Superior temporal gyrus (tissue), 1 donor: ENCODE results near the gene ABO.
"Not testable (repeated sequence)": the region's sequence is repeated elsewhere in the genome, so short reads cannot be mapped to it uniquely, and the experiment has no call there.

Experiments
- DNase-seq: peaks from one replicate; pipeline ENCODE4 v3.0.0-alpha.2; 2016; ENCODE audit errors: extremely low spot score

ABO gene

GRCh38 chr9:133263557-133263956, 11.4 kb downstream of the ABO start:
- no peak for DNase-seq

DNA sequence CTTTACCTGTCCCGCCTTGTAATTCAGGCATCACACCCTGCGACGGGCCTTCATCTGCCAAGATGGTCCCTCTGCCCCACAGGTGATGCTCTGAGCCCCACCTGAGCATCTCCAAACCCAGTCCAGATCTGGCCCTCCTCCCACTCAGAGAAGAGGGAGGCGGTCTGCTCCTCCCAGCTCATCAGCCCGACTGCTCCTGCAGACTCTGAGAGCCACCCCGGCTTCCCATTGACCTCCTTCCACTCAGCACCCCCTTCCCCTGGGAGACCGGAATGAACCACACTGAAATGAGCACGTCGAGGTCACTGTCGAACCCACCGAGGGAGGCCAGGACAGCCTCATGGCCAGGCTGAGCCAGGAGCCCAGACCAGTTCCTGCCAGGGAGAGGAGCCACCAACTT, 12.8 kb downstream of the ABO start:
- no peak for DNase-seq

DNA sequence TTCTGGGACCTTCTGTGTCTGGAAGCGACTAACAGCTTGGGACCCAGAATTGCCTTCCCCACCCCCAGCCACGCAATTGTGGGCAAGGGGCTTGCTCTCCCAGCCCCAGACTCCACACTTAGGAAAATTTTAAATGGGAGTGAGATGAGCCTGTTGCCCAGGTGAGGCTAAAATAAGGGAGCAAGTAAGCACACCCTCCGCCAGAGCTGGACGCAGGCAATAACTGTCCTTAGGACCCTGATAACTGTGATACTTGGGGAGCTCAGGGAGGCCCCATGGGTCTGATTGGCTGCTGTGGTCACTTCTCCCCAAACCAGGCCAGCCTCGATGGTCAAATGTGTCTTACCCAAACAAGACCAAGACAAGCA, 13.3 kb downstream of the ABO start:
- DNase-seq = no peak

DNA sequence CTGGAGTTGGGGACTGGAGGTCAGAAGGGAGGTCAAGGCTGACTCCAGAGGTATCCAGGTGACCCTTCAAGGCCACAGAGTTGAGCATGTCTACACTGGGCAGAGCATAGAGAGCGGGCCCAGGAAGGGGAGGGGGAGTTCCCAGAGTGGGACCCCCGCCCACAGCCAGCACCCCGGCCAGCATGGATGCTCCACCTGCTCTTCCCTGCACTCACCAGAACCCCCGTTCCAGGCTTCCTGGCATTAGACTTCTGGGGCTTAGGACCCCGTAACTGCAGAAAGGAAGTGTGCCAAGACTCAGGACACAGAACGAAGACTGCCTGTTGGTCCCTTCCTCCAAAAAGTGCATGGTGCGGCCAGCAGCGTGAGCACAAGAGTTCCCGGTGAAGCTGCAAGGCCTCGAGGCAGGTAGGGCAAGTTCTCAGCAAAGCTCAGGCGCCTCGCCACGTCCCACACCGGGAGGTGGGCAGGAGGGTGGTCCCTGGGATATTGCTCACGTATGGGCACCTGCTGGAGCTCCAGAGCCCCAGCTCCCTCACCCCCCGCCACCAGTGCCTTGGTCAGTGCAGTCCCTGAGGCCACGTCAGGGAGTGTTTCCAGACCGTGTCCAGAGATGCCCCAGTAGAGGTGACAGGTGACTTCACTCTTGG, 13.8 kb downstream of the ABO start:
- DNase-seq = no peak

- DNase-seq = no peak
Observed at GRCh38 chr9:133260334-133261102, 14.5 kb downstream of the ABO start.

GRCh38 chr9:133258061-133259015, 16.7 kb downstream of the ABO start:
- DNase-seq = no peak

- no peak for DNase-seq
Observed at GRCh38 chr9:133257465-133257956, 17.5 kb downstream of the ABO start.

DNA sequence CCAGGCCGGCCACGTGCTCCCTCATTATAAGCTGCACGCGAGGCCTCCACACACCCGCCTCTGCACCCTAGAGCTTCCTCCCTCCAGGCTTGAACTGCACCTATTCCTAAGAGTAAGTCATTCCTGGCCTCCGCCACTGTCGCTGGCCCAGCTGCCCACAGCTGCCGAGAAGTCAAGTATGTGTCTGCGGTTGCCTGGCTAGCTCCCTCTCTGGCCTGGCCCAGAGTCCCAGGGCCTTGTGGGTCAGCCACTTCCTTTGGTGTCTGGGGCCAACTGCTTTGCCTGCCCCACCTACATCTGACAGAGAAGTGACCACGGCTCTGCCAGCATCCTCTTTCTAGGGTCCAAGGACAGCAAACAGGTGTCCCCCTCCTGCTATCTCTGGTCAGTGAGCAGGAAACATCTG, 18.3 kb downstream of the ABO start:
- no peak for DNase-seq

DNA sequence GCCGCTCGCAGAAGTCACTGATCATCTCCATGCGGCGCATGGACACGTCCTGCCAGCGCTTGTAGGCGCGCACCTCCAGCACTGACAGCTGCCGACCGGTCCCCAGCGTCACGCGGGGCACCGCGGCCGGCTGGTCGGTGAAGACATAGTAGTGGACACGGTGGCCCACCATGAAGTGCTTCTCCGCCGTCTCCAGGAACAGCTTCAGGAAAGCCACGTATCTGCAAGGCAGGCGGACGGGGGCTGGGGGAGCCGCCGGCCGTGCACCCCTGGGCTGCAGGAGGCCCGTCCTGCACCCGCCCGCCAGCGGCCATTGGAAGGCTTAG, 18.9 kb downstream of the ABO start:
- no peak for DNase-seq

DNA sequence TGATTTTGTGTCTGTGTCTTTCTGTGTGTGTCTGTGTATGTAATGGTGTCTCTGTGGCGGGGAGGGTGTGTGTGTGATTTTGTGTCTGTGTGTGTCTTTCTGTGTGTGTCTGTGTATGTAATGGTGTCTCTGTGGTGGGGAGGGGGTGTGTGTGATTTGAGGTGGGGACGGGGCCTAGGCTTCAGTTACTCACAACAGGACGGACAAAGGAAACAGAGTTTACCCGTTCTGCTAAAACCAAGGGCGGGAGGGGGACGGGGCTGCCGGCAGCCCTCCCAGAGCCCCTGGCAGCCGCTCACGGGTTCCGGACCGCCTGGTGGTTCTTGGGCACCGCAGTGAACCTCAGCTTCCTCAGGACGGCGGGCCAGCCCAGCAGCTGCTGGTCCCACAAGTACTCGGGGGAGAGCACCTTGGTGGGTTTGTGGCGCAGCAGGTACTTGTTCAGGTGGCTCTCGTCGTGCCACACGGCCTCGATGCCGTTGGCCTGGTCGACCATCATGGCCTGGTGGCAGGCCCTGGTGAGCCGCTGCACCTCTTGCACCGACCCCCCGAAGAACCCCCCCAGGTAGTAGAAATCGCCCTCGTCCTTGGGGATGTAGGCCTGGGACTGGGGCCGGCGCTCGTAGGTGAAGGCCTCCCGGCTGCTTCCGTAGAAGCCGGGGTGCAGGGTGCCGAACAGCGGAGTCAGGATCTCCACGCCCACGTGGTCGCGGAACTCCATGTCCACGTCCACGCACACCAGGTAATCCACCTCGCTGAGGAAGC, 19.4 kb downstream of the ABO start:
- no peak for DNase-seq

DNA sequence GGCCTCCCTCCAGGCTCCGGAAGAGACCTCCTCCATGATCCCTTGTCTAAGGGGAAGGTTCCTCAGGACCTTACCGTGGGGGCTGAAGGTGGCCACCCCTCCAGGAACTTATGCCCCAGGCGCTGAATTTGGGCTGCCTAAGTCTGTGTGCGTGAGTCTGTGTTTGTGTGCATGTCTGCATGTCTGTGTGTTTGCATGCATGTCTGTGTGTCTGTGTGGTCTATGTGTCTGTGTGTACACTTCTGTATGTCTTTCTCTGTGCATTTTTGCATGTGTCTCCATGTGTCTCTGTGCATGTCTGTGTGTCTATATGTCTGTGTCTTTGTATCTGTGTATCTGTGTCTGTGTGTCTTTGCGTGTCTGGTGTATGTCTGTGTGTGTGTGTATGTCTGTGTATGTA, 20.5 kb downstream of the ABO start:
- no peak for DNase-seq

DNA sequence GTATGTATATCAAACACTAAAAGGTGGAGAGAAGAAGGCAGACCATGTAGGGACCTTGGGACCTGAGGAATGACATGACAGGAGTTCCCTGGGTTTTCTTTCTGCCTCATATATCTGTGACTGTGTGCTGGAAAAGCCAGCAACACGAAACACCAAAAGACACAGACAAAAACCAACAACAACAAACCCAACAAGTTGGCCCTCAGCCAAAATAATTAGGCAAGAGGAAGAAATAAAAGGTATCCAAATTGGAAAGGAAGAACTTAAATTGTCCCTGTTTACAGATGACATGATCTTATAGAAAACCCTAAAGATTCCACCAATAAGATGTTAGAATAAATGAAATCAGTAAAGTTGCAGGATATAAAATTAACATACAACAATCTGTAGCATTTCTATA, 21.7 kb downstream of the ABO start:
- DNase-seq = no peak

- DNase-seq = no peak
Observed at GRCh38 chr9:133252301-133253020, 22.5 kb downstream of the ABO start.

DNA sequence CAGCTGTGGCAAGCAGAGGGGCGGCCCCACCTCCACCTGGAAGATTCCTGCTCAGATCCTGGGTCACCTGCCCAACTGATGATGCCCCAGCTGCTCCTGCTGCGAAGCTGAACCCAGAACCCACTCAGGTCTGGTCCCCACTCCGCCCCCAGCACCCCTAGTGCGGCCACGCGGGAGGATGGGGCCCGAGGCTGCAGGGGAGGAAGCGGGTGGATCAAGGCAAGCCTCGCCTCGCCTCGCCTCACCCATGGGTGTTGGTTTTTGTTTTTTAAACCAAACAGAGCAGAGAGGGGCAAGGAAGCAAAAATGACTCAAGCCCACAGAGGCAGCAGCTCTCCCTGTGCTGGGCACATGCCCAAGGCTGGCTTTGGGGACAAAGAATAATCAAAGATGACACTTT, 23.2 kb downstream of the ABO start:
- DNase-seq = no peak

DNA sequence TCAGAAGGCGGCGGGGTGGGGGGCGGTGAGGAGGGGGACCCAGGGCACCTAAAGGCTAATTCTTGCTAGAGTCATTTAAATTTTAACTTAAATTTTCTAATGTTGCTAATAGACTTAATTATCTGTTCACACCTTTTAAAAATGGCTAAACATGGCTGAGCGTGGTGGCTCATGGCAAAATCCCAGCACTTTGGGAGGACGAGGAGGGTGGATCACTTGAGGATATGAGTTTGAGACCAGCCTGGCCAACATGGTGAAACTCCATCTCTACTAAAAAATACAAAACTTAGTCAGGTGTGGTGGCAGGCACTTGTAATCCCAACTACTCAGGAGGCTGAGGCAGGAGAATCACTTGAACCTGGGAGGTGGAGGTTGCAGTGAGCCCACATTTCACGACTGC, 23.8 kb downstream of the ABO start:
- not testable (repeated sequence) for DNase-seq

DNA sequence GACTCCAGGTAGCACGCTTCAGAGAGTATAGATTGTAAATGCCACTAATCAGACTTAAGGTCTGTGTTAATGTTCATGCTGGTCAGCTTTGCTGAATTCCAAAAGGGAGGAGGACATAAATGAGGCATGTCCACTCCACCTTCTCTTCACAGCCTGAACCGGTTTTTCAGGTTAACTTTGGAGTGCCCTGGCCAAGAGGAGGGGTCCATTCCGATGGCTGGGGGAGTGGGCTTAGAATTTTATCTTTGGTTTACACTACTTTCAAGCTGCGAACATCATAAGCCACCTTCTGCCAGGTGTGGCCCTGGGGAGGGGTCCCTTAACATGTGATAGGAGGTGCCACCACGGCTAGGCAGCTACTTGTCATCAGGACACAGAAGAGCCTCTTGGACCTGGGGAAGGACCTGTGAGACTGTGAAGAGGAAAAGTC, 24.2 kb downstream of the ABO start:
- DNase-seq = no peak

DNA sequence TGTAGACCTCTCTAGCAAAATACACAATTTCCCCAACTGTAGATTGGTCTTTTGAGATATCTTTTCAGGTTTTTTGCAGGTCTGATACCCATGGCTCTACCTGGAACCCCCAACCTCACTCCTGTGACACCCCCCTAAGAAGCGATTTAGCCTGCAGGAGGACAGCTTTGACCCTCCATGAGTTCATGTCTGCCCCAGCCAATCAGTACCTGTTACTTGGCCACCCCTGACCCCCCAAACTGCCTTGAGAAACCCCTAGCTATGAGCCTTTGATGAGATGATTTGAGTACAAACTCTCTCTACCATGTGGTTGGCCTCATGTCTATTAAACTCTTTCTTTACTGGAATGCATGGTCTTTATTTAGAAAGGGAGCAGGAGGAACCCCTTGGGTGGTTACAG, 25.7 kb downstream of the ABO start:
- no peak for DNase-seq

- no peak for DNase-seq
Observed at GRCh38 chr9:133248726-133249295, 26.2 kb downstream of the ABO start.

DNA sequence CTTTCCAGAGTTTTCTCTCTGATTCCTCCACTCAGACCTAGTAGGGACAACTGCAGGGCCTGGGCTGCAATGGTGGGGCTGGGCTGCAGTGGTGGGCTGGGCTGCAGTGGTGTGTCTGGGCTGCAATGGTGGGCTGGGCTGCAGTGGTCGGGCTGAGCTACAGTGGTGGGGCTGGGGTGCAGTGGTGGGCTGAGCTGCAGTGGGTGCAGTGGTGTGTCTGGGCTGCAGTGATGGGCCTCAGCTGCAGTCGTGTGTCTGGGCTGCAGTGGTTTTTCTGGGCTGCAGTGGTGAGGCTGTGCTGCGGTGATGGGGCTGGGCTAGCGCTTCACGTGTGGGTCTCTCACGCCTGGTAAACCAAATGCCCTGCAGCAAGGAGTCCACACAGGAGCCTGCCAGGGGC, 27.4 kb downstream of the ABO start:
- no peak for DNase-seq

- no peak for DNase-seq
Observed at GRCh38 chr9:133246991-133247390, 28.0 kb downstream of the ABO start.

DNA sequence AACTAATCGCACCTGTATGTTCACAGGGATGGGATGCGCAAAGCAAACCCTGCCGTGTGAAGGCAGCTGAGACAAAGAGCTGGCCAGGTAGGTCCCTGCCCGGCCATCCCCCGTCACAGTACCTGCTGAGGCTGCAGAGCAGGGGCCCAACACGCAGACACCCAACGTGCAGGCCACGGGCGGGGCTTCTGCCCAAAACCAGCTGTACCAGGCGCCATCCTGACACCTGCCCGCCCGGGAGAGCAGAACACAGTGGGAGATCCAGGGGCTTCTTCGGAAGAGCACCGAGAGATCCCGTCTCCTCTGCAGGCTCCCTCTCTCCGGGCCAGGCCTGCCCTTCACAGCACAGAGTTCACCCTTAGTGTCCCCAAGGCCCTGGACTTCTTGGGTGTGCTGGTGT, 28.4 kb downstream of the ABO start:
- DNase-seq = no peak
